GM19043 (cell line): ENCODE measurements around the gene BID.

ENCODE experiments used
- ATAC-seq: cut with Tn5 transposase; IDR thresholded peaks from one replicate; pipeline ENCODE4 v1.9.1; 2021; ENCODE audit warnings: low read depth; ENCODE audit not compliant: unreplicated experiment

The BID gene

GRCh38 chr22:17774206-17774925 is at the start of gene BID:
BID (minus strand) TSS chr22:17774469; CDS start chr22:17750116, 24,353 bp downstream.
- no peak for ATAC-seq

- no peak for ATAC-seq
These were observed 49.7 kb upstream of the BID start for GRCh38 chr22:17823964-17824363.

GRCh38 chr22:17823226-17823625 is 49.0 kb upstream of the BID start:
- no peak for ATAC-seq

GRCh38 chr22:17822087-17822486 is 47.8 kb upstream of the BID start:
- no peak for ATAC-seq

GRCh38 chr22:17820879-17821439 is 46.7 kb upstream of the BID start:
- ATAC-seq, result no peak

GRCh38 chr22:17818649-17819048 is 44.4 kb upstream of the BID start:
- no peak for ATAC-seq

- no peak for ATAC-seq
These were observed 43.9 kb upstream of the BID start for GRCh38 chr22:17818180-17818579.

GRCh38 chr22:17817511-17818065 is 43.3 kb upstream of the BID start:
- no peak for ATAC-seq

- no peak for ATAC-seq
These were observed 42.8 kb upstream of the BID start for GRCh38 chr22:17817079-17817478.

- no peak for ATAC-seq
These were observed 42.4 kb upstream of the BID start for GRCh38 chr22:17816649-17817048.

GRCh38 chr22:17815703-17816254 is 41.5 kb upstream of the BID start:
- ATAC-seq, result no peak

- ATAC-seq, result no peak
These were observed 40.6 kb upstream of the BID start for GRCh38 chr22:17814830-17815229.

- ATAC-seq, result no peak
These were observed 39.8 kb upstream of the BID start for GRCh38 chr22:17814084-17814483.

GRCh38 chr22:17811119-17811518 is 36.9 kb upstream of the BID start:
- ATAC-seq, result no peak

- no peak for ATAC-seq
These were observed 36.4 kb upstream of the BID start for GRCh38 chr22:17810570-17811116.

GRCh38 chr22:17808693-17809403 is 34.6 kb upstream of the BID start:
- ATAC-seq, result no peak

- ATAC-seq, result no peak
These were observed 33.5 kb upstream of the BID start for GRCh38 chr22:17807578-17808410.

GRCh38 chr22:17807086-17807485 is 32.8 kb upstream of the BID start:
- no peak for ATAC-seq

GRCh38 chr22:17806437-17806836 is 32.2 kb upstream of the BID start:
- ATAC-seq, result no peak
